Activated naive CD4-positive, alpha-beta T cell treated with anti-CD3 and anti-CD28 coated beads, Interleukin-2, amount 50 U/mL, for 72 hours (primary cell): Measurements from ENCODE around the gene SCUBE2. TPM values are rescaled to one million over a fixed set of nuclear protein-coding genes. Genes with fewer than 3 reads are reported as not detected.

Experiments used
- ATAC-seq, 2 donors: fragments of 150-1000 bp; cut with Tn5 transposase; 2 replicates each; pipeline ENCODE4 v1.10.0; 2021; ENCODE audit warnings: mild to moderate bottlenecking in 2 of 2, moderate library complexity in 2 of 2
- DNase-seq, 2 donors: peaks; one replicate each; pipeline ENCODE4 v3.0.0; 2021 to 2022; ENCODE audit warnings: low spot score in 2 of 2
- H3K27ac Mint-ChIP-seq, 2 donors: one replicate each; pipeline ENCODE4 v1.8.0; 2022; ENCODE audit warnings: mild to moderate bottlenecking in 2 of 2, mixed read lengths in 2 of 2
- H3K36me3 Mint-ChIP-seq, 2 donors: one replicate each; pipeline ENCODE4 v1.8.0; 2022; ENCODE audit warnings: mixed read lengths in 2 of 2
- H3K9me3 Mint-ChIP-seq, 2 donors: one replicate each; pipeline ENCODE4 v1.8.0; 2022; ENCODE audit warnings: mixed read lengths in 2 of 2
- total RNA-seq, 2 donors: library from RNA; stranded (reverse); gene quantifications; one replicate each; pipeline ENCODE4 v1.2.3, GENCODE V29; 2022

SCUBE2 gene
- total RNA-seq = under 1 TPM; 0.61 to 0.70 TPM

- Mint-ChIP-seq H3K36me3 (no peaks in the 10 kb centered on the region), H3K9me3 (no peaks in the 10 kb centered on the region), H3K27ac (no peak within 1 kb of the TSS)
- ATAC-seq = peak; percentile 47 to 54
- DNase-seq = no peak
These were observed at the start of gene SCUBE2 for GRCh38 chr11:9091044-9091922. Gene SCUBE2 (minus strand): TSS chr11:9091599. CDS start chr11:9091528, 71 bp downstream.

GRCh38 chr11:9141186-9141585 lies 49.8 kb upstream of the SCUBE2 start:
- peak overlapping the region; percentile 15 to 72 for H3K27ac Mint-ChIP-seq
- no peaks in the 10 kb centered on the region for H3K9me3 Mint-ChIP-seq
- H3K36me3 Mint-ChIP-seq = peaks cover 0 to 16% of the 10 kb centered on the region in 2 donors
- ATAC-seq (no peak), DNase-seq (no peak)

- Mint-ChIP-seq H3K27ac (peak overlapping the region; percentile 29 to 73), H3K9me3 (no peaks in the 10 kb centered on the region), H3K36me3 (peaks cover 0 to 16% of the 10 kb centered on the region in 2 donors)
- DNase-seq = no peak
- no peak for ATAC-seq
These were observed 48.4 kb upstream of the SCUBE2 start for GRCh38 chr11:9139628-9140357.

GRCh38 chr11:9138612-9139579 lies 47.5 kb upstream of the SCUBE2 start:
- Mint-ChIP-seq H3K36me3 (peaks cover 0 to 16% of the 10 kb centered on the region in 2 donors), H3K9me3 (no peaks in the 10 kb centered on the region), H3K27ac (peak overlapping the region; percentile 29 to 84)
- DNase-seq (peak in 1 of 2 donors; percentile 25), ATAC-seq (peak; percentile 78 to 79)

- DNase-seq (no peak), ATAC-seq (peak; percentile 6 to 19)
- H3K36me3 Mint-ChIP-seq = peaks cover 0 to 16% of the 10 kb centered on the region in 2 donors
- peak overlapping the region in 1 of 2 donors; percentile 84 for H3K27ac Mint-ChIP-seq
- no peaks in the 10 kb centered on the region for H3K9me3 Mint-ChIP-seq
These were observed 46.7 kb upstream of the SCUBE2 start for GRCh38 chr11:9138133-9138453.

- Mint-ChIP-seq H3K9me3 (no peaks in the 10 kb centered on the region), H3K27ac (peak overlapping the region in 1 of 2 donors; percentile 70), H3K36me3 (peaks cover 0 to 10% of the 10 kb centered on the region in 2 donors)
- ATAC-seq (peak; percentile 80 to 81), DNase-seq (peak; percentile 70 to 80)
These were observed 46.1 kb upstream of the SCUBE2 start for GRCh38 chr11:9137293-9138132.

- Mint-ChIP-seq H3K36me3 (peaks cover 0 to 10% of the 10 kb centered on the region in 2 donors), H3K27ac (no peak overlapping the region), H3K9me3 (no peaks in the 10 kb centered on the region)
These were observed 45.3 kb upstream of the SCUBE2 start for GRCh38 chr11:9136741-9137140.

GRCh38 chr11:9133956-9134355 lies 42.6 kb upstream of the SCUBE2 start:
- H3K36me3 Mint-ChIP-seq = no peaks in the 10 kb centered on the region
- no peaks in the 10 kb centered on the region for H3K9me3 Mint-ChIP-seq
- no peak overlapping the region for H3K27ac Mint-ChIP-seq
- DNase-seq (no peak), ATAC-seq (no peak)

More at GRCh38 chr11:9136741-9137140, 45.3 kb upstream of the SCUBE2 start:
- DNase-seq (no peak), ATAC-seq (no peak)

GRCh38 chr11:9132203-9132878 lies 40.9 kb upstream of the SCUBE2 start:
- Mint-ChIP-seq H3K36me3 (no peaks in the 10 kb centered on the region), H3K27ac (peak overlapping the region in 1 of 2 donors; percentile 67), H3K9me3 (no peaks in the 10 kb centered on the region)
- no peak for DNase-seq
- ATAC-seq = peak; percentile 26 to 43

- DNase-seq = no peak
- Mint-ChIP-seq H3K27ac (no peak overlapping the region), H3K9me3 (no peaks in the 10 kb centered on the region), H3K36me3 (no peaks in the 10 kb centered on the region)
- no peak for ATAC-seq
These were observed 38.9 kb upstream of the SCUBE2 start for GRCh38 chr11:9130297-9130696.

- DNase-seq = no peak
- Mint-ChIP-seq H3K27ac (no peak overlapping the region), H3K9me3 (no peaks in the 10 kb centered on the region), H3K36me3 (no peaks in the 10 kb centered on the region)
- ATAC-seq = no peak
These were observed 35.2 kb upstream of the SCUBE2 start for GRCh38 chr11:9126636-9127035.

GRCh38 chr11:9125185-9125886 lies 33.9 kb upstream of the SCUBE2 start:
- Mint-ChIP-seq H3K9me3 (no peaks in the 10 kb centered on the region), H3K36me3 (no peaks in the 10 kb centered on the region), H3K27ac (no peak overlapping the region)
- DNase-seq (no peak), ATAC-seq (no peak)

GRCh38 chr11:9123595-9124304 lies 32.4 kb upstream of the SCUBE2 start:
- H3K36me3 Mint-ChIP-seq = no peaks in the 10 kb centered on the region
- no peaks in the 10 kb centered on the region for H3K9me3 Mint-ChIP-seq
- ATAC-seq (no peak), DNase-seq (no peak)
- no peak overlapping the region for H3K27ac Mint-ChIP-seq

GRCh38 chr11:9121469-9121796 lies 30.0 kb upstream of the SCUBE2 start:
- Mint-ChIP-seq H3K36me3 (no peaks in the 10 kb centered on the region), H3K9me3 (no peaks in the 10 kb centered on the region), H3K27ac (peak overlapping the region in 1 of 2 donors; percentile 47)
- DNase-seq (no peak), ATAC-seq (no peak)
